Activated naive CD4-positive, alpha-beta T cell treated with anti-CD3 and anti-CD28 coated beads, Interleukin-2, amount 50 U/mL, for 72 hours (primary cell): Measurements from ENCODE around the gene MAST4. TPM values are rescaled to one million over a fixed set of nuclear protein-coding genes. Genes with fewer than 3 reads are reported as not detected.
A peak's percentile ranks its signal among the peaks of the same experiment; 100 is the strongest.

Experiments used
- ATAC-seq, 2 donors: fragments of 150-1000 bp; cut with Tn5 transposase; 2 replicates each; pipeline ENCODE4 v1.10.0; 2021; ENCODE audit warnings: mild to moderate bottlenecking in 2 of 2, moderate library complexity in 2 of 2
- DNase-seq, 2 donors: peaks; one replicate each; pipeline ENCODE4 v3.0.0; 2021 to 2022; ENCODE audit warnings: low spot score in 2 of 2
- H3K27ac Mint-ChIP-seq, 2 donors: one replicate each; pipeline ENCODE4 v1.8.0; 2022; ENCODE audit warnings: mild to moderate bottlenecking in 2 of 2, mixed read lengths in 2 of 2
- H3K36me3 Mint-ChIP-seq, 2 donors: one replicate each; pipeline ENCODE4 v1.8.0; 2022; ENCODE audit warnings: mixed read lengths in 2 of 2
- H3K9me3 Mint-ChIP-seq, 2 donors: one replicate each; pipeline ENCODE4 v1.8.0; 2022; ENCODE audit warnings: mixed read lengths in 2 of 2
- total RNA-seq, 2 donors: library from RNA; stranded (reverse); gene quantifications; one replicate each; pipeline ENCODE4 v1.2.3, GENCODE V29; 2022

MAST4 gene
- total RNA-seq, 2 donors from 2014 or later, result 29.5 to 41.7 TPM

- DNase-seq (no peak), ATAC-seq (no peak)
- H3K27ac Mint-ChIP-seq, result no peak overlapping the region
- H3K36me3 Mint-ChIP-seq, result peaks cover 0 to 6% of the 10 kb centered on the region in 2 donors
- H3K9me3 Mint-ChIP-seq, result peaks cover 0 to 3% of the 10 kb centered on the region in 2 donors
These were observed 25.5 kb downstream of the MAST4 start for GRCh38 chr5:66621736-66622135.

GRCh38 chr5:66628561-66628960 is 32.4 kb downstream of the MAST4 start:
- Mint-ChIP-seq H3K36me3 (no peaks in the 10 kb centered on the region), H3K27ac (no peak overlapping the region), H3K9me3 (no peaks in the 10 kb centered on the region)
- DNase-seq (no peak), ATAC-seq (no peak)

- no peak overlapping the region for H3K27ac Mint-ChIP-seq
- no peaks in the 10 kb centered on the region for H3K9me3 Mint-ChIP-seq
- H3K36me3 Mint-ChIP-seq, result no peaks in the 10 kb centered on the region
- DNase-seq (no peak), ATAC-seq (no peak)
These were observed 33.3 kb downstream of the MAST4 start for GRCh38 chr5:66629446-66629845.

GRCh38 chr5:66633754-66634153 is 37.6 kb downstream of the MAST4 start:
- H3K27ac Mint-ChIP-seq, result no peak overlapping the region
- no peaks in the 10 kb centered on the region for H3K36me3 Mint-ChIP-seq
- no peaks in the 10 kb centered on the region for H3K9me3 Mint-ChIP-seq
- DNase-seq, result no peak
- ATAC-seq, result no peak

- H3K27ac Mint-ChIP-seq, result no peak overlapping the region
- no peaks in the 10 kb centered on the region for H3K36me3 Mint-ChIP-seq
- ATAC-seq, result no peak
- no peak for DNase-seq
- no peaks in the 10 kb centered on the region for H3K9me3 Mint-ChIP-seq
These were observed 38.4 kb downstream of the MAST4 start for GRCh38 chr5:66634601-66635000.

GRCh38 chr5:66637994-66638393 is 41.8 kb downstream of the MAST4 start:
- no peaks in the 10 kb centered on the region for H3K36me3 Mint-ChIP-seq
- DNase-seq, result no peak
- no peak overlapping the region for H3K27ac Mint-ChIP-seq
- H3K9me3 Mint-ChIP-seq, result no peaks in the 10 kb centered on the region
- no peak for ATAC-seq

GRCh38 chr5:66639037-66639436 is 42.8 kb downstream of the MAST4 start:
- DNase-seq (no peak), ATAC-seq (no peak)
- Mint-ChIP-seq H3K9me3 (no peaks in the 10 kb centered on the region), H3K27ac (no peak overlapping the region), H3K36me3 (no peaks in the 10 kb centered on the region)

GRCh38 chr5:66642538-66642937 is 46.3 kb downstream of the MAST4 start:
- H3K27ac Mint-ChIP-seq, result no peak overlapping the region
- no peak for DNase-seq
- ATAC-seq, result no peak
- no peaks in the 10 kb centered on the region for H3K36me3 Mint-ChIP-seq
- no peaks in the 10 kb centered on the region for H3K9me3 Mint-ChIP-seq

GRCh38 chr5:66643387-66643786 is 47.2 kb downstream of the MAST4 start:
- ATAC-seq (no peak), DNase-seq (no peak)
- no peak overlapping the region for H3K27ac Mint-ChIP-seq
- no peaks in the 10 kb centered on the region for H3K36me3 Mint-ChIP-seq
- no peaks in the 10 kb centered on the region for H3K9me3 Mint-ChIP-seq

- DNase-seq, result no peak
- Mint-ChIP-seq H3K36me3 (no peaks in the 10 kb centered on the region), H3K27ac (no peak overlapping the region), H3K9me3 (no peaks in the 10 kb centered on the region)
- no peak for ATAC-seq
These were observed 47.9 kb downstream of the MAST4 start for GRCh38 chr5:66644111-66644510.

GRCh38 chr5:66645039-66645438 is 48.8 kb downstream of the MAST4 start:
- no peaks in the 10 kb centered on the region for H3K9me3 Mint-ChIP-seq
- no peak for DNase-seq
- H3K27ac Mint-ChIP-seq, result no peak overlapping the region
- H3K36me3 Mint-ChIP-seq, result no peaks in the 10 kb centered on the region
- ATAC-seq, result no peak

- Mint-ChIP-seq H3K9me3 (no peaks in the 10 kb centered on the region), H3K27ac (no peak overlapping the region), H3K36me3 (no peaks in the 10 kb centered on the region)
- DNase-seq (no peak), ATAC-seq (no peak)
These were observed 50.4 kb downstream of the MAST4 start for GRCh38 chr5:66646570-66646969.

- ATAC-seq (no peak), DNase-seq (no peak)
- Mint-ChIP-seq H3K36me3 (no peaks in the 10 kb centered on the region), H3K9me3 (no peaks in the 10 kb centered on the region), H3K27ac (no peak overlapping the region)
These were observed 51.1 kb downstream of the MAST4 start for GRCh38 chr5:66647146-66647856.

- Mint-ChIP-seq H3K9me3 (no peaks in the 10 kb centered on the region), H3K36me3 (no peaks in the 10 kb centered on the region), H3K27ac (peak overlapping the region in 1 of 2 donors; percentile 1)
- ATAC-seq (no peak), DNase-seq (no peak)
These were observed 56.6 kb downstream of the MAST4 start for GRCh38 chr5:66652818-66653217.

GRCh38 chr5:66653325-66653724 is 57.1 kb downstream of the MAST4 start:
- Mint-ChIP-seq H3K9me3 (no peaks in the 10 kb centered on the region), H3K27ac (no peak overlapping the region), H3K36me3 (no peaks in the 10 kb centered on the region)
- ATAC-seq, result peak in 1 of 2 donors; percentile 30
- DNase-seq, result no peak

GRCh38 chr5:66655395-66656324 is 59.5 kb downstream of the MAST4 start:
- Mint-ChIP-seq H3K9me3 (no peaks in the 10 kb centered on the region), H3K27ac (no peak overlapping the region), H3K36me3 (no peaks in the 10 kb centered on the region)
- DNase-seq (no peak), ATAC-seq (no peak)

GRCh38 chr5:66658516-66658915 is 62.3 kb downstream of the MAST4 start:
- Mint-ChIP-seq H3K27ac (no peak overlapping the region), H3K36me3 (no peaks in the 10 kb centered on the region), H3K9me3 (no peaks in the 10 kb centered on the region)
- DNase-seq (no peak), ATAC-seq (no peak)

- DNase-seq, result no peak
These were observed 63.6 kb downstream of the MAST4 start for GRCh38 chr5:66659780-66660179.

More at GRCh38 chr5:66659780-66660179, 63.6 kb downstream of the MAST4 start:
- Mint-ChIP-seq H3K36me3 (no peaks in the 10 kb centered on the region), H3K9me3 (peaks cover 0 to 2% of the 10 kb centered on the region in 2 donors), H3K27ac (no peak overlapping the region)
- ATAC-seq, result peak; percentile 34 to 43
